GM21367 (cell line): ENCODE measurements around the gene NAA25.

Experiments
- ATAC-seq: cut with Tn5 transposase; IDR thresholded peaks from one replicate; pipeline ENCODE4 v1.9.1; 2021; ENCODE audit not compliant: unreplicated experiment

The NAA25 gene

DNA sequence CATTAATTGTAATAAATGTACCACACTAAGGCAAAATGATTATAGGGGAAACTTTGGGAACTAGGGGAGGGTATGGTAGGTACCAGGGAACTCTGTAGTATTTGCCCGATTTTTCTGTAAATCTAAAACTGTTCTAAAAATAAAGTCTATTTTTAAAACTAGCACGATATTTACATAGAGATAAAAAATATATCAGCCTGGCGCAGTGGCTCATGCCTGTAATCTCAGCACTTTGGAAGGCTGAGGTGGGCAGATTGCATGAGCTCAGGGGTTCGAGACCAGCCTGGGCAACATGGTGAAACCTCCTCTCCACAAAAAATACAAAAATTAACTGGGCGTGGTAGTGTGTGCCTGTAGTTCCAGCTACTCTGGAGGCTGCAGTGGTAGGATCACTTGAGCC, 128.0 kb downstream of the NAA25 start:
- no peak for ATAC-seq

DNA sequence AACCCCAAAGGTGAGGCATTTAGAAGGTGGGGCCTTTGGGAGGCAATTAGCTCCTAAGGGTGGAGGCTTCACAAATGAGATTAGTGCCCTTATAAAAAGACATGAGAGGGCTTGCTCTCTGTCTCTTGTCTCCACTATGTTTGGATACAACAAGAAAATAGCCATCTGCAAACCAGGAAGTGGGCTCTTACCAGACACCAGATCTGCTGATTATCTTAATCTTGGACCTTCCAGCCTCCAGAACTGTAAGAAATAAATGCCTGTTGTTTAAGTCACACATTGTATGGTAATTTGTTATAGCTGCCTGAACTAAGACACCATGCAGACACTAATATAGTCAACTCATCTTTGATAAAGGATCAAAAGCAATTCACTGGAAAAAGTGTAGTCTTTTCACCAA, 130.0 kb downstream of the NAA25 start:
- ATAC-seq = no peak

DNA sequence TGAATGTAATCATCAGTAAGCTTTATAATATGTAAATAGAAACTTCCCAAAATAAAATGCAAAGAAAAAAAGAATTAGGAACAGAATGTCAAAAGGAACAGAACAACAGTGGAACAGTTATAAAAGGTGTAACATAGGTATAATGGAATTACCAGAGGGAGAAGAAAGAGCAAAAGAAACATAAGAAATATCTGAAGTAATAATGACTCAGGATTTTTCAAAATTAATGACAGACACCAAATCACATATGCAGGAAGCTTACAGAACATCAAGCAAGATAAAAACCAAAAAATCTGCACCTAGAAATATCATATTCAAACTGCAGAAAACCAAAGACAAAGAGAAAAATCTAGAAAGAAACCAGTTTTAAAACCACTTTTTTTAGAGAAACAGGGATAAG, 131.7 kb downstream of the NAA25 start:
- ATAC-seq = no peak
